Measurements from ENCODE around the gene KIAA0753.

KIAA0753 gene

DNA sequence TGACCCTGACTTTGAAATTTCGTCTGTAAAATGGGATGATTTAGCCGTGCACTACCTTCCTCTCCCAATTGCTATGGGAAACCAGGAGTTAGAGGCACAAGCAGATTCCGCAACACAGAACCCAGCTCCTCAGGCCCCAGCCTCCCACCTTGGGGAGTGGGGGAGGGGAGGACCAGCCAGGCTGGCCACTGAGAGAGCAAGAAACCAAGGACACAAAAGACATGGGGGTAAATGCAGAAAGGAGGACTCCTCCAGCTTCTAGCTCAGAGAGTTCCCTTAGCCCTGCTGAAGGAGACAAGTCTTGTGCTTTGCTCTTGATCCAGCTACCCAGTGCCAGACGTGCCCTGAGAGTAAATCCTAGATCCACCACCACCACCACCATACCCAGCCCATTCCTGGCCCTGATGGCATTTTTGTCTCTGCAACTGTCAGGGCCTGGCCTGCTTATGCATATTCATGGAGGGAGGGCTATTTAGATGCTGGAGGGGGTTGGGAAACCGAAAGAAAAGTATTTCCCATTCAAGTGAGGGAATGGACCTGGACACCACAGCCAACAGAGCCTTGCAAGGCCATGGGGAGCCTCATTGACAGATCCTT, 110.1 kb downstream of the KIAA0753 start:
- TF ChIP-seq, protein P1, sequence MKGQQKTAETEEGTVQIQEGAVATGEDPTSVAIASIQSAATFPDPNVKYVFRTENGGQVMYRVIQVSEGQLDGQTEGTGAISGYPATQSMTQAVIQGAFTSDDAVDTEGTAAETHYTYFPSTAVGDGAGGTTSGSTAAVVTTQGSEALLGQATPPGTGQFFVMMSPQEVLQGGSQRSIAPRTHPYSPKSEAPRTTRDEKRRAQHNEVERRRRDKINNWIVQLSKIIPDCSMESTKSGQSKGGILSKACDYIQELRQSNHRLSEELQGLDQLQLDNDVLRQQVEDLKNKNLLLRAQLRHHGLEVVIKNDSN (IDR thresholded peaks at IDR 0.05) = no peak
- TF ChIP-seq FOXM1 (IDR thresholded peaks at IDR 0.05; ENCODE audit: borderline replicate concordance, low read depth) = no peak
- no peak for TF ChIP-seq EGR1 (IDR thresholded peaks at IDR 0.05)
- TF ChIP-seq EP300 (IDR thresholded peaks at IDR 0.05; ENCODE audit: borderline replicate concordance) = no peak
- TF ChIP-seq, protein P2, sequence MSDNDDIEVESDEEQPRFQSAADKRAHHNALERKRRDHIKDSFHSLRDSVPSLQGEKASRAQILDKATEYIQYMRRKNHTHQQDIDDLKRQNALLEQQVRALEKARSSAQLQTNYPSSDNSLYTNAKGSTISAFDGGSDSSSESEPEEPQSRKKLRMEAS (IDR thresholded peaks at IDR 0.05) = no peak
- no peak for TF ChIP-seq TAF1 (IDR thresholded peaks at IDR 0.05; ENCODE audit: low read depth)
- no peak for TF ChIP-seq CEBPB (IDR thresholded peaks at IDR 0.05)
- no peak for TF ChIP-seq YY1 (IDR thresholded peaks at IDR 0.05; ENCODE audit: low read depth)
- TF ChIP-seq, protein P3, sequence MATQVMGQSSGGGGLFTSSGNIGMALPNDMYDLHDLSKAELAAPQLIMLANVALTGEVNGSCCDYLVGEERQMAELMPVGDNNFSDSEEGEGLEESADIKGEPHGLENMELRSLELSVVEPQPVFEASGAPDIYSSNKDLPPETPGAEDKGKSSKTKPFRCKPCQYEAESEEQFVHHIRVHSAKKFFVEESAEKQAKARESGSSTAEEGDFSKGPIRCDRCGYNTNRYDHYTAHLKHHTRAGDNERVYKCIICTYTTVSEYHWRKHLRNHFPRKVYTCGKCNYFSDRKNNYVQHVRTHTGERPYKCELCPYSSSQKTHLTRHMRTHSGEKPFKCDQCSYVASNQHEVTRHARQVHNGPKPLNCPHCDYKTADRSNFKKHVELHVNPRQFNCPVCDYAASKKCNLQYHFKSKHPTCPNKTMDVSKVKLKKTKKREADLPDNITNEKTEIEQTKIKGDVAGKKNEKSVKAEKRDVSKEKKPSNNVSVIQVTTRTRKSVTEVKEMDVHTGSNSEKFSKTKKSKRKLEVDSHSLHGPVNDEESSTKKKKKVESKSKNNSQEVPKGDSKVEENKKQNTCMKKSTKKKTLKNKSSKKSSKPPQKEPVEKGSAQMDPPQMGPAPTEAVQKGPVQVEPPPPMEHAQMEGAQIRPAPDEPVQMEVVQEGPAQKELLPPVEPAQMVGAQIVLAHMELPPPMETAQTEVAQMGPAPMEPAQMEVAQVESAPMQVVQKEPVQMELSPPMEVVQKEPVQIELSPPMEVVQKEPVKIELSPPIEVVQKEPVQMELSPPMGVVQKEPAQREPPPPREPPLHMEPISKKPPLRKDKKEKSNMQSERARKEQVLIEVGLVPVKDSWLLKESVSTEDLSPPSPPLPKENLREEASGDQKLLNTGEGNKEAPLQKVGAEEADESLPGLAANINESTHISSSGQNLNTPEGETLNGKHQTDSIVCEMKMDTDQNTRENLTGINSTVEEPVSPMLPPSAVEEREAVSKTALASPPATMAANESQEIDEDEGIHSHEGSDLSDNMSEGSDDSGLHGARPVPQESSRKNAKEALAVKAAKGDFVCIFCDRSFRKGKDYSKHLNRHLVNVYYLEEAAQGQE (IDR thresholded peaks at IDR 0.05; ENCODE audit: low read depth) = no peak
- TF ChIP-seq ZBTB7A (IDR thresholded peaks at IDR 0.05; ENCODE audit: low read depth) = no peak
- no peak for TF ChIP-seq CREB1 (IDR thresholded peaks at IDR 0.05; ENCODE audit: low read depth)
- TF ChIP-seq NFIC (IDR thresholded peaks at IDR 0.05) = no peak
- no peak for TF ChIP-seq TCF12 (IDR thresholded peaks at IDR 0.05; ENCODE audit: low read depth)
- TF ChIP-seq RAD21 (IDR thresholded peaks at IDR 0.05; ENCODE audit: low read depth) = no peak
- no peak for TF ChIP-seq TEAD4 (IDR thresholded peaks at IDR 0.05)

DNA sequence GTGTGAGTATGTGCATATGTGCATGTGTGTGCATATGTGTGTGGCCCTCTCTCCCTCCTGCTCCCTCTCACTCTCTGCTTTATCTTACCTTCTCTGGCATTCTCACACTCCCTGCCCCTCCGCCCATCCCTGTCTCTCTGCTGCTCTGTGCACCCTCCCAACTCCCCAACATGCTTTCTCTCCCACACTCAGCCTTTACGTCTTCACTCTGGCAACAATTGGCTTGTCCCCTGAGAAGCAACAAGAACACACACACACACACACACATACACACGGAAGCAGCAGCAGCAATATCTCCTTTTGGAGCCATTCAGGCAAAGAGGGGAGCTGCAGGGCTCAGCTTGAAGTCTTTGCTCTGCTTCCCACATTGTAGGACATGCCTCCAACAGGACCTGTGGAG, 112.0 kb downstream of the KIAA0753 start:
- no peak for TF ChIP-seq ZBTB7A (IDR thresholded peaks at IDR 0.05; ENCODE audit: low read depth)
- TF ChIP-seq NFIC (IDR thresholded peaks at IDR 0.05) = no peak
- TF ChIP-seq FOXM1 (IDR thresholded peaks at IDR 0.05; ENCODE audit: borderline replicate concordance, low read depth) = no peak
- no peak for TF ChIP-seq CREB1 (IDR thresholded peaks at IDR 0.05; ENCODE audit: low read depth)
- no peak for TF ChIP-seq TEAD4 (IDR thresholded peaks at IDR 0.05)
- no peak for TF ChIP-seq EGR1 (IDR thresholded peaks at IDR 0.05)
- TF ChIP-seq CEBPB (IDR thresholded peaks at IDR 0.05) = no peak
- TF ChIP-seq, protein P2 (IDR thresholded peaks at IDR 0.05) = no peak
- no peak for TF ChIP-seq EP300 (IDR thresholded peaks at IDR 0.05; ENCODE audit: borderline replicate concordance)
- no peak for TF ChIP-seq RAD21 (IDR thresholded peaks at IDR 0.05; ENCODE audit: low read depth)
- no peak for TF ChIP-seq YY1 (IDR thresholded peaks at IDR 0.05; ENCODE audit: low read depth)
- TF ChIP-seq, protein P1 (IDR thresholded peaks at IDR 0.05) = no peak
- TF ChIP-seq, protein P3 (IDR thresholded peaks at IDR 0.05; ENCODE audit: low read depth) = no peak
- no peak for TF ChIP-seq TCF12 (IDR thresholded peaks at IDR 0.05; ENCODE audit: low read depth)
- TF ChIP-seq TAF1 (IDR thresholded peaks at IDR 0.05; ENCODE audit: low read depth) = no peak
